ENCODE data around the gene KRTAP5-11.
"Not testable (repeated sequence)": the region's sequence is repeated elsewhere in the genome, so short reads cannot be mapped to it uniquely, and the experiment has no call there.

The KRTAP5-11 gene, protein sequence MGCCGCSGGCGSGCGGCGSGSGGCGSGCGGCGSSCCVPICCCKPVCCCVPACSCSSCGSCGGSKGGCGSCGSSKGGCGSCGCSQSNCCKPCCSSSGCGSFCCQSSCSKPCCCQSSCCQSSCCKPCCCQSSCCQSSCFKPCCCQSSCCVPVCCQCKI

DNA sequence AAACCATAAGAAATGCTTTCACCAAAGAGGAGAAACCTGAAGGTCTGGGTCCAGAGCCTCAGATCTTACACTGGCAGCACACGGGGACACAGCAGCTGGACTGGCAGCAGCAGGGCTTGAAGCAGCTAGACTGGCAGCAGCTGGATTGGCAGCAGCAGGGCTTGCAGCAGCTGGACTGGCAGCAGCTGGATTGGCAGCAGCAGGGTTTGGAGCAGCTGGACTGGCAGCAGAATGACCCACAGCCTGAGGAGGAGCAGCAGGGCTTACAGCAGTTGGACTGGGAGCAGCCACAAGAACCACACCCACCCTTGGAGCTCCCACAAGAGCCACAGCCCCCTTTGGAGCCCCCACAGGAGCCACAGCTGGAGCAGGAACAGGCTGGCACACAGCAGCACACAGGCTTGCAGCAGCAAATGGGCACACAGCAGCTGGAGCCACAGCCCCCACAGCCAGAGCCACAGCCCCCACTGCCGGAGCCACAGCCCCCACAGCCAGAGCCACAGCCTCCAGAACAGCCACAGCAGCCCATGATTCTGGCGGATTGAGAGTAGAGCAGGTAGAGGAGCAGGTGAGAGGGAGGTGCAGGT lies at the start of gene KRTAP5-11:
KRTAP5-11 (minus strand) TSS at position 567 of the 587 bp plus-strand sequence; CDS start at position 529, 38 bp downstream.
- no peak for DNase-seq

- DNase-seq = not testable (repeated sequence)
Observed at GRCh38 chr11:71631551-71631950, 48.9 kb upstream of the KRTAP5-11 start.

DNA sequence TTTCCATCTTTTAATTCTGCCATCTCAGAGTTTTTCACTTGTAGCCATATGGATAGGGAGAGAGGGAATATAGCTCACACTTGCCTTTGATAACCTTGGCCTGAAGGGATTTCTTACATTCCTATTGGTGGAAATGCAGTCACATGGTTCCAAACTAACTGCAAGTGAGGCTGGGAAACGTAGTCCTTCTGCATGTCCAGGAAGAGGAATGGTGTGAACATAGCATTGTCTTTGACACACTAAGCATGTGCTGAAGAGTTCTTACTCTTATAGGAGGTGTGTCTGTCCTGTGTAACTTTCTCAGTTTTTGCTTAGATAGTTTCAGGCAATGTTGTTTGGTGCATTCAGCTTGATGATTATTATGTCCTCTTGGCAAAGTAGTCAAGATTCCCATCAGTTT lies 47.4 kb upstream of the KRTAP5-11 start:
- DNase-seq = peak; percentile 1

- DNase-seq = not testable (repeated sequence)
Observed at GRCh38 chr11:71628943-71629342, 46.3 kb upstream of the KRTAP5-11 start.

DNA sequence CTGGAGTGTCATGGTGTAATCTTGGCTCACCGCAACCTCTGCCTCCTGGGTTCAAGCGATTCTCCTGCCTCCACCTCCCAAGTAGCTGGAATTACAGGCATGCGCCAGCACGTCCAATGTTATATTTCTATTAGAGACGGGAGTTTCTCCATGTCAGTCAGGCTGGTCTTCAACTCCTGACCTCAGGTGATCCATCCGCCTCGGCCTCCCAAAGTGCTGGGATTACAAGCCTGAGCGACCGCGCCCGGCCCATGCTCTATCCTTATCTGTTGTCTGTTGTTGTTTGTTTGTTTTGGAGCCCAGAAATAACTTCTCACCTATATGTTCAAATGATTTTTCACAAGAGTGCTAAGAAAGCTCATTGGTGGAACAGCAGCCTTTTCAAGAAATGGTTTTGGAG lies 40.6 kb upstream of the KRTAP5-11 start:
- not testable (repeated sequence) for DNase-seq

GRCh38 chr11:71622561-71622960 lies 39.9 kb upstream of the KRTAP5-11 start:
- not testable (repeated sequence) for DNase-seq

DNA sequence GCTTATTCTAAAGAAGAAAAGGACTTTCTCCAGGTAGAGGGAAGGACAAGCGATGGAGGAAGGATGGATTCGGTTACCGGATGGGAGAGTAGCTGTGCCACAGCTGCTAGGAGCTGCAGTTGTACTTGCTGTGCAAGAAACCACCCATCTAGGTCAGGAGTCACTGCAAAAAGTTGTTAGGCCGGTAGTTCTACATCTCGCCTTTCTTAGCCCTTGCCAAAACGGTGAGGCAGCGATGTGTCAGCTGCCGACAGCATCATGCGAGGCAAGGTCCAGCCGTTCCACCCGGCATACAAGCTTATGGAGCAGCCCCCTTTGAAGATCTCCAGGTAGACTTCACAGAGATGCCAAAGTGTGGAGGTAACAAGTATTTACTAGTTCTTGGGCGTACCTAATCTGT lies 32.3 kb upstream of the KRTAP5-11 start:
- DNase-seq = not testable (repeated sequence)

DNA sequence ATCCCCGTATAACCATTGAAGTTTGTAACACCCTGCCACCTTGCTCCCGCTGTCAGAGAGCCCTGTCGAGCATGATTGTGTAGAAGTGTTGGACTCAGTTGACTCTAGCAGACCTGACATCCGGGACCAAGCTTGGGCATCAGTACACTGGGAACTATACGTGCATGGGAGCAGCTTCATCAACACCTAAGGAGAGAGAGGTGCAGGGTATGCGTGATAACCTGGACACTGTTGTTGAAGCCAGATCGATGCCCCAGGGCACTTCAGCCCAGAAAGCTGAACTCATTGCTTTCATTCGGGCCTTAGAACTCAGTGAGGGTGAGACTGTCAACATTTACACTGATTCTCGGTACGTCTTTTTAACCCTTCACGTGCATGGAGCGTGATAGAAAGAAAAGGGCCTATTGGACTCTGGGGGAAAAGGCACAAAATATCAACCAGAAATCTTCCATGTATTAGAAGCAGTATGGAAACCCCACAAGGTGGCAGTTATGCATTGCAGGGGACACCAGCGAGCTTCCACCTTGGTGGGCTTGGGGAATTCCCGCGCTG lies 31.8 kb upstream of the KRTAP5-11 start:
- not testable (repeated sequence) for DNase-seq

DNA sequence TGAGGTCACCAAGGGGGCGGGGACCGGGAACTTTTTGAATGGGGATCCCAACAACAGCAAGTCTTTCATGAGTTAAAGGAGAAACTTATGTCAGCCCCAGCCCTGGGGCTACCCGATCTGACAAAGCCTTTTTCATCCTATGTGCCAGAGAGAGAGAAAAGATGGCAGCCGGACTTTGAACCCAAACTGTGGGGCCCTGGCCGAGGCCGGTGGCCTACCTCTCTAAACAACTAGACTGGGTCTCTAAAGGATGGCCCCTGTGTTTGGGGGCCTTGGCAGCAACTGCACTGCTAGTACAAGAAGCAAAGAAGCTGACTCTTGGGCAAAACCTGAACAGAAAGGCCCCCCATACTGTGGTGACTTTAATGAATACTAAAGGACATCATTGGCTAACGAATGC lies 31.3 kb upstream of the KRTAP5-11 start:
- DNase-seq = not testable (repeated sequence)

DNA sequence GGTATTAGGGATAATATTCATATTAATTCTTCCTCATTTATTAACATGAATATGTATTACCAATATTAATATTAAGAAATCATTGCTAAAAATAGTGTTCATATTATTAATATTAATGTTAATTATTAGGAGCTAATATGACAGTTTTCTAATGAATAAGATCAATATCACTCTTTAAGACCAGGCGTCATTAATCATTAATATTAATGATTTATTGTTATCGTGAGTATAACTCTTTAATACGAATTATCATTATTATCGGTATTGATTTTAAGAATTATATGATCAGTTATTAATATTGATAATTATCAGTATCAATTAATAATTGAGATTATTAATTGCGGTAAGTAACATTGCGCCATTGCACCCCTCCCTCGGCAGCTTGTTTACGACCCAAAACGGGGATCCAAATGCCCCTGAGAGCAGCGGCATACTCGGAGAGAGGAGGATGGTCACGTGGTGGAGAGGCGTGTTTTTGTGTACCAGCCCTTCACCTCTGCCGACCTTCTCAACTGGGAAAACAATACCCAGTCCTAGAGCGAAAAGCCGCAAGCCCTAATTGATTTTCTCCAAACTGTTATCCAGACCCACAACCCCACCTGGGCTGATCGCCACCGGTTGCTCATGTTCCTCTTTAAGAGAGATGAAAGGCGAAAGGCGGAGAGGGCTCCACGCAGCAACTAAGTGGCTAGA lies 28.7 kb upstream of the KRTAP5-11 start:
- DNase-seq = not testable (repeated sequence)

DNA sequence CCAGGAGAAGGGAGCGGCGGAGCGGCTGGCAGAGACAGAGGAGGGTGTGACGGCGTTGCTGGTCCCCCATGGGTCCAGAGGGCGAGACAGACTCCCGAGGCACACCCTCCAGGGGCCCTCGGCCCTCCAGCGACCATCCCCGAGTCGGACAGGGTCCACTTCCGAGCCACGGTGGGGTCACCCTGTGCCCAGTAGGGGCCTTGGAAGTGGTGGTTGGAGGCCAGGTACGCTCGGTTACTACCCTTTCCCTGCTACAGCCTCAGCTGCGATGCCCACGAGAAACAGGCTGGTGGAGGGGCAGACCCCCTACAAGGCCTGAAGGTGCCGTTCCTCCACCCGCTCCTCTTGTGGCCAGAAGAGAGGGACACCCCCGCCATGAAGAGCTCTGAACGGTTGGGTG lies 25.6 kb upstream of the KRTAP5-11 start:
- DNase-seq = not testable (repeated sequence)

DNA sequence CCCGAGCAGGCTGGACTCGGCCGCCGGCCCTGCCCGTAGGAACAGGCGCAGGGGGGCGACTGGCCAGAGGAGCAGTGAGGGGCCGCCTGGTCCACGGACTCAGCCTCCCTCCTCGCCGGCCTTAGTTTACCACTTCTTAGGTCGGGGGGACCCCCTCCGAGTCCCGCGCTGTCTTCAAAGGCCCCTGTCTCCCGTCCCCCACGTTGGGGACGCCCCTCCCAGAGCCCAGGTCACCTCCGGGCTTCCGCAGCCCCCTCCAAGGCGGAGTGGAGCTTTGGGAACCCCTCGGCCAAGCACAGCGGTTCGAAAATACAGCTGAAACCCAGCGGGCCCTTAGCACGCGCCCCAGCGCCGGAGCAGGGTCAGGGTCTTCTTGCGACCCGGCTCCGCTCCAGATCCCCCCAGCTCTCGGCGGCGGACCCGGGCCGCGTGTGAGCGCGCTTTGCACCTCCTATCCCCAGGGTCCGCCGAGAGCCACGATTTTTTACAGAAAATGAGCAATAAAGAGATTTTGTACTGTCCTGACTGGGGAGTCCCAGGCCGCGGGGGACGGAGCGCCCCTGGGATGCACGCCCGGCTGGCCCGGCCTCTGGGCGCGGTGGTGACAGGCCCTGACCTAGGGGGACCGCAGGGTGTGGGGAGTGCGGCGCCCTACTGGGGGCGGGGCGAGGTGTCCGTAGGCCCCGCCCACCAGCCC lies 25.0 kb upstream of the KRTAP5-11 start:
- DNase-seq = not testable (repeated sequence)

- not testable (repeated sequence) for DNase-seq
Observed at GRCh38 chr11:71606853-71607519, 24.3 kb upstream of the KRTAP5-11 start.

GRCh38 chr11:71604798-71605488 lies 22.3 kb upstream of the KRTAP5-11 start:
- not testable (repeated sequence) for DNase-seq

DNA sequence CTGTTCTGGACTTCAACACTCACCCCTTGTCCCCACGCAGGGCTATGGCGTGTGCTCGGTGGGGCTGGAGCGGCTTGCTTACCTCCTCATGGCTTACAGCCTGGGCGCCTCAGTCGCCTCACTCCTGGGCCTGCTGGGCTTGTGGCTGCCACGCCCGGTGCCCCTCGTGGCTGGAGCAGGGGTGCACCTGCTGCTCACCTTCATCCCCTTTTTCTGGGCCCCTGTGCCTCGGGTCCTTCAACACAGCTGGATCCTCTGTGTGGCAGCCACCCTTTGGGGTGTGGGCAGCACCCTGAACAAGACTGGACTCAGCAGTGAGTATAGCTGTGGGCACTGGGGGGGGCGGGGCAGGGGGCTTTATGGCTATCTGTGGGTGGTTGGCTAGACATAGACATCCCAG lies 20.5 kb upstream of the KRTAP5-11 start:
- not testable (repeated sequence) for DNase-seq

- DNase-seq = not testable (repeated sequence)
Observed at GRCh38 chr11:71589546-71589920, 6.9 kb upstream of the KRTAP5-11 start.

- not testable (repeated sequence) for DNase-seq
Observed at GRCh38 chr11:71588822-71589545, 6.3 kb upstream of the KRTAP5-11 start.

DNA sequence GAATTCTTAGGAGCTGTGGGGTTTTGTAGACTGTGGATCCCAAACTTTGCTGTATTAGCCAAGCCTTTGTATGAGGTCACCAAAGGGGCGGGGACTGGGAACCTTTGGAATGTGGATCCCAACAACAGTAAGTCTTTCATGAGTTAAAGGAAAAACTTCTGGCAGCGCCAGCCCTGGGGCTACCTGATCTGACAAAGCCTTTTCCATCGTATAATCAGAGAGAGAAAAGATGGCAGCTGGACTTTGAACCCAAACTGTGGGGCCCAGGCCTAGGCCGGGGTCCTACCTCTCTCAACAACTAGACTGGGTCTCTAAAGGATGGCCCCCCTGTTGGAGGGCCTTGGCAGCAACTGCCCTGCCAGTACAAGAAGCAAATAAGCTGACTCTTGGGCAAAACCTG lies 5.6 kb upstream of the KRTAP5-11 start:
- not testable (repeated sequence) for DNase-seq

DNA sequence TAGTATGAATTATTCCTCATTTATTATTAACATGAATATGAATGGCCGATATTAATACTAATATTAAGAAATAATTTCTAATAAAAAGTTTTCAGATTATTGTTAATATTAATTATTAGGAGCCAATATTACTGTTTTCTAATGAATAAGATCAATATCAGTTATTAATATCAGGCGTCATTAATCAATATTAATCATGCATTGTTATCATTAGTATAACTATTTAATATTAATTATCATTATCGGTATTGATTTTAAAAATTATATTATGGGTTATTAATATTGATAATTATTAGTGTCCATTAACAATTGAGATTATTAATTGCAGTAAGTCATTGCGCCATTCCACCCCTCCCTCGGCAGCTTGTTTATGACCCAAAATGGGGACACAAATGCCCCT lies 3.0 kb upstream of the KRTAP5-11 start:
- DNase-seq = not testable (repeated sequence)

DNA sequence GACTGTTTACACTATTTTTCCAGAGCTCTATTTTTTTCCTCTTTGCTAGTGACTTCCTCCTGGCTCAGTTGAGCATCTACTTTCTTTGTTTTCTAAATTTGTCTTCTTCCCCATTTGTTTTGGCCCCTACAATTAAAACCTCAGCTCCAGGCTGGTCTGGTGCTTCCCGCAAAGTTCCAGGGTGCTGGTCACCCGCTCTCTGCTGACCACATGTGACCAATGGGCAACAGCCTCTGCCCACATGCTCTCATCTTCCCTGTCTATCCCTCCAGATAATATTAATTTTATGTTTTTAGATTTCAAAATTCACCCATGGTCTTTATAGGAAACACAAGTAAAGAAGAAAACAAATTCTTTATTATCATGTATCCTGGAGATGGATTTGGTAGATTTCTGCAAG lies 294 bp upstream of the KRTAP5-11 start:
- DNase-seq = not testable (repeated sequence)

DNA sequence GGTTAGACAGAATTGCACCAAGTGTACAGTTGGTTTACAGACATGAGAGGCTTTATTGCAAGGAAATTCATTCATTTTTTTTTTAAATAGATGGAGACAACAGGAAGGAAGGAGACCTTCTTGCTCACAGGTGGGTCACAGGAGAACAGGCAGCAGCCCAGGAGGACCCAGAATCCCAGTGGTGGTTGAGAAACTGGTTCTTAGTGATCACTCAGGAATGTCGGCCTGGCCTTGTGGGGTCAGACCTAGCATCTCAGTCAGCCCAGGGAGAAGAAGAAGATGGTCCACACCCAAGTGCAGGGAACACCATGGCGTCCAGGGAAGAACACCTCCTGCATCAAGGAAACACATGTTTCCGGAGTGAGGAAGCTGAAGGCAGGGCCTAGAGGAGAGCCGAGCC lies 849 bp downstream of the KRTAP5-11 start:
- no peak for DNase-seq

All from inflammatory macrophage treated with lipopolysaccharide for 4 hours (primary cell).